GM19043 (cell line): Measurements from ENCODE around the gene TMEM150A.
"Not testable (repeated sequence)": the region's sequence is repeated elsewhere in the genome, so short reads cannot be mapped to it uniquely, and the experiment has no call there.

Experiments
- ATAC-seq: cut with Tn5 transposase; IDR thresholded peaks from one replicate; pipeline ENCODE4 v1.9.1; 2021; ENCODE audit warnings: low read depth; ENCODE audit not compliant: unreplicated experiment

Gene TMEM150A

GRCh38 chr2:85595301-85596025 lies 7.0 kb downstream of the TMEM150A start, which contains the start of gene RNF181:
Gene RNF181, plus strand, starts transcription at chr2:85595745. Its CDS starts 19 bp downstream, at chr2:85595764.
- peak; percentile 100 for ATAC-seq

DNA sequence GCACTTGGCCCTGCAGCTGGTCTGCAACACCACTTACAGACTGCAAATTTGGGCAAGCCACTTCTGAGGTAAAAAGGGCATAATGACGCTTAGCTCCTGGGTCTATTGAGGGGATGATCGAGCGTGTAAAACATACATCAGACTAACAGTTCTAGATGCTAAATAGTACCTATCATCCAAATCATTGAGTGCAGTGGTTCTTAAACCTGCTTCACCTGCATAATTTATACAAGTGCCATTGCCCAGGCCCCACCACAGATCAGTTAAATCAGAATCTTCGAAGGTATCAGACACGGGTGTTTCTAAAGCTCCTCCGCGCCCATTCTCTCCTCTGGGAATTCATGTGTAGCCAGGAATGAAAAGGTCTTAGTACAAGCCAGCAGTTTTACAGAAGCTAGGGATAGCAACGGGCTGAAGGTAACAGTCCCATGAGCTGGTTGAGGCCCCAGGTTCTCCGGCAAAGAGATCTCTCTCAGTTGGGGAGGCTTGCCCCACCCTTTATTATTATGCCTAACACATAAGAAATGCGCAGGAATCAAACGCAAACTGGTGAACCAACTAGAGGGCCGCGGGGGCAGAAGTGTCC lies 7.7 kb downstream of the TMEM150A start:
- ATAC-seq: no peak

GRCh38 chr2:85593023-85593422 lies 9.5 kb downstream of the TMEM150A start:
- ATAC-seq: no peak

GRCh38 chr2:85592299-85592698 lies 10.2 kb downstream of the TMEM150A start:
- not testable (repeated sequence) for ATAC-seq

DNA sequence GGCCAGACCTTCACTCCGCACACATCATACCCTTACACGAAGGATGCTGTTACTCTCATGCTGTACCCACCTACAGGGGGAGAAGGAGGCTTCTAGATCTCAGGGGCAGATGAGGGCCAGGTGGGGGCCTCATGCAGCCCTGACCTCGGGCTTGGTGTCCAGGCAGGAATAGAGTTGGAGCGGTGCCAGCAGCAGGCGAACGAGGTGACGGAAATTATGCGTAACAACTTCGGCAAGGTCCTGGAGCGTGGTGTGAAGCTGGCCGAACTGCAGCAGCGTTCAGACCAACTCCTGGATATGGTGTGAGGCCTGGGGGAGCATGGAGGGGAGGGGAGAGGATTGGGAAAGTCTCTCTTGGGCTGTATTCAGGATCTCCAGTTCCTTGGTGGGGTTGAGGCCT lies 10.9 kb downstream of the TMEM150A start:
- no peak for ATAC-seq

DNA sequence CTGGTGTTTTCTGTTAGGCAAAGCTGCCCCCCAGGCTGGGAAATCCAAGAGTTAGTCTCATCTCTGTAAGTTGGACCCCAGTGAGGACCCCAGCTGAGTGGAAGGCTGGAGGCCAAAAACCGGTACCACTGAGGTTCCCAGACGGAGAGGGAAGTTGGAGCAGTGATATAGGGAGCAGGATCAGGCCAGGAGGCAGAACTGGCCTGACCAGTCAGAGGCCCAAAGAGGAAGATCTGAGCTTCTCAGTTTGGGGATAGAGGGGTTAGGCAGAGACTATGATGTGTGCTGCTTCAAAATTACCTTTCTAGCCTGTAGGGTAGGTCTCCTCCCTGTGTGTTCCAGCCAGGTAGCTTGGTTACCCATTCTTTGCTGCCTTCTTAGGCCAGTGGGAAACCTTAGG lies 11.5 kb downstream of the TMEM150A start:
- no peak for ATAC-seq

DNA sequence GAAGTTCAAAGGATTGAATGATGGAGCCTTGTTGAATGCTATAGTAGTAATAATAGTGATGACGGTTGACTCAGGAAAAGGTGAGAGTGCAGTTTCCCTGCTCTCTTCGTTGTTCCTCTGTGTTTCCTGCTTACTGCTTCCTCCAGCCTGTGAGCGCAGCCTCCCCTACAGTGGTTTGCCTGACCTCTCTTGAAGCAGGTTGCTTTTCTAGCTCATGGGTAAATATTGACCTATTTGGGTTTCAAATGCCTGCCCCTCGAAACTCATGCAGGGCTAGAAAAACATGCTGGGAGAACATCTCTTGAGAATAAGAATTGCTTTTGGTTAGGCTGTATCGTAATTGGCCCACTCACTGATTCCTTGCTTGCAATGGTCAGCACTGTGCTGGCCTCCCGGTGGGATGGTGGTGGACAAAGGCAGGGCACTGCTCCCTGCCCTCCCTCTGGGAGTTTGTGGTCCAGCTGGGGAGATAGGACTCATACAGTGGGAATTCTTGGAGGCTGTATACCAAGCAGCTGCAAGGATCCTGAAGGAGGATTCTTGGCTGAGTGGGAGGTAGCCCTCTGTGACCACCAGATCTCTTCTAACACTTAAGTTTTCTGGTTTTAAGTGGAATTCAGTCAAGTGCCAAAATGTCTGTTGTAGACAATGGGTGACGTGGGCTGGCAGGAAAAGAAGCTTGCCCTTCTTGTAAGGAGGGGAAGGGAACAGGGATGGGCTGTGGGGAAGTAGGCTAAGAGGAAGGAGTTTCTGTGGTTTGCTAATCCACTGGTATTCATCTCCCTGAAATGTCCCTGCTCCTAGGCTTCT lies 12.3 kb downstream of the TMEM150A start:
- no peak for ATAC-seq

- ATAC-seq: no peak
Observed at GRCh38 chr2:85589181-85589580, 13.3 kb downstream of the TMEM150A start.

GRCh38 chr2:85588645-85589044 lies 13.9 kb downstream of the TMEM150A start:
- no peak for ATAC-seq

- ATAC-seq: no peak
Observed at GRCh38 chr2:85588236-85588635, 14.3 kb downstream of the TMEM150A start.

DNA sequence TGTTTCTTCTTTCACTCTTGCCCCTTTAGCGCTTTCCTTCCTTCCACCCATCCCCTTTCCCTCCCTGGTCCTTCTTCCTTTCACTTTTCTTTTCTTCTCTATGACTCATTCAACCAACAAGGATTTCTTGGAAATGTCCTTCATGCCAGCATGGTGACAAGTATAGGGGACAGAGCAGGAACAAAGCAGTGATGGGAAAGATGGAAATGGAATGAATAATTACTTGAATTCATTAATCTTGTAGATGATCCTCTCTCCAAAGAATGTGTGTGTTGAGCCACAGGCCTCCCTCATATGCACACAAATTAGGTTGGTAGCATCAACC lies 16.8 kb downstream of the TMEM150A start:
- no peak for ATAC-seq

DNA sequence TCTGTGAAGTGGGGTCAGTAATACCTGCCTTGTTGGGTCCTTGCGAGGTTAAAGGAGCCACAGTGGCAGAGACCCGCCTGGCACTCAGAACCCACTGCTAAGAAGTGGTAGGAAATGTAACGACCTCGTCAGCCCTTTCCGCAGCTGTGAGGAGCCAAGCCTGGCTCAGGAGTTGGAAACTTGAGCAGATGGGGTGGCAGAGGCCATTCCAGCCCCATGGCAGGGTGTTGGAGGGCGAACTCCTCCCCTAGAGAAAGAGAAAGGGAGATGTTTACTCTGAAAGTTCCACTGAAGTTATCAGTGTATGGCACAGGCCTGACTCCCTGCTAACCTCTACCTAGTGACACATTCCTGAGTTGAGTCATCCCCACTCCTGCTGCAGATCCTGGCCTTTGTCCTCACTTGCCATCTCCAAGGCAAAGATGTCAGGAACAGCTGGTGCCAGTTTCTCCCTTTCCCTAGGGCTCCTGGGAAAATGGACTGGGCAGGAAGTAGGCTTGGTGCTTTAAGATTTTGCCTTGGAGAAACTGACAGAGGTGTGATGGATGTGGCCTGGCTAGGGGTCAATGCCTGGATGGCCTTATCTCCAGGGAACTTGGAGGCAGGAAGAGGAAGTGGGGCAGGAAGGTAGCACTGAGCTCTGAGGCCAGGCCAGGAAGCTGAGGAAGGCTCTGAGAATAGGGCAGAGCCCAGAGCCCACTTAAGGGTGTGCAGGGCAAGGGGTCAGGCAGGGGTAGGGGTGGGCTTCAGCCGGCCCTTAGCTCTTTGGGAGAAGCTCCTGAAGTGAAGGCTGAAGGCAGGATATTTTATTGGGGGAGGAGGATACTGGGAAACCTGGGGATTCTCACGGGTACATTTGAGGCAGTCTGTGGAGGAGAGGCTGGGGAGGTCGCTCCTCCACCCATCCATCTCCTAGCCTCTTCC lies 17.4 kb downstream of the TMEM150A start:
- peak; percentile 40 for ATAC-seq

DNA sequence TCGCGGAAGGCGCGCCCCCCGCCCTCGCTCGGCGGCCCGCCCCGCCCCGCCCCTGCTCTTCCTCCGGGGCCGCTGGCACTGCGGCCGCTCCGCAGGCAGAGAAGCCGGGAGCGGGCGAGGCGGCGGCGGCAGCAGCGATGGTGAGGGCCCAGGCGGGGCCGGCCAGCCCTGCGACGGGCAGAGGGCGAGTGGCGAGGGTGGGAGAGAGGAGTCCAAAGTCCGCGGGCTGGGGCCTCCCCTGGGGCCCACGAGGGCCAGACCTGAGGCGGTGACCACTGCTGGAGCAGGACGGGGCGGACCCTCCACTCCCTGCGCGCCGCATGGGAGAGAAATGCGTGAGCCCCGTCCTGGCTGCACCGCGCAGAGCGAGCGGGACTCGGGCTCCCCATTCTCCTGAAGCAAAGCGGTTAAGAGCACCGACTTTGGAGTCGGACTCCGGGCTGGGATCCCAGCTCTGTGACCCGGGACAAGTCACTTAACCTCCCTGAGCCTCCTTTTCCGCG lies 18.1 kb downstream of the TMEM150A start, which contains the start of gene VAMP5:
TSS of gene VAMP5 (plus strand) at position 78 of the 503 bp plus-strand sequence. CDS start at position 138, 60 bp downstream.
- peak; percentile 58 for ATAC-seq

GRCh38 chr2:85583667-85584353 lies 18.7 kb downstream of the TMEM150A start:
- no peak for ATAC-seq

GRCh38 chr2:85582492-85582891 lies 20.0 kb downstream of the TMEM150A start:
- ATAC-seq: no peak

DNA sequence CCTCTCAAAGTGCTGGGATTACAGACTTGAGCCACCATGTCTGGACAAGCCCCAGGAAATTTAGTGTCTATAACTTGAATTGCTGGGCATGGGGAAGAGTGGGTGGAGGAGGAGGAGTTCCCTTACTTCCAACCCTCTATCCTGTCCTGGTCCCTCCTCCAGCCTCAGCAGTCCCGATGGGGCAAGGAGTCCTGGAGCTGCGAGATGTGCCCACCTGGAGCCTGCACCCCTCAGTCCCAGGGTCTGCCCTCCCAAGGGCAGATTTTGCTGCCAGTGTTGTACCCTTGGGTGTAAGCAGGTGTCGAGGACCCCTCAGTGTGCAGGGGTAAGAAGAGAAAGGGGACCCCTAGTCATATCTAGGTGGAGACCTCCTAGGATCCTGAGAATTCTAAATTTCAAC lies 22.3 kb downstream of the TMEM150A start:
- ATAC-seq: no peak

- no peak for ATAC-seq
Observed at GRCh38 chr2:85579266-85579935, 23.1 kb downstream of the TMEM150A start.

GRCh38 chr2:85578243-85579180 lies 24.0 kb downstream of the TMEM150A start:
- no peak for ATAC-seq
